Measurements from ENCODE around the gene SRF. TPM values are rescaled to one million over a fixed set of nuclear protein-coding genes. Genes with fewer than 3 reads are reported as not detected.

The SRF gene
- total and polyA plus RNA-seq, 2 donors (not counting 1 experiment from before 2014, with no cell fraction given) = 16.0 to 32.3 TPM

DNA sequence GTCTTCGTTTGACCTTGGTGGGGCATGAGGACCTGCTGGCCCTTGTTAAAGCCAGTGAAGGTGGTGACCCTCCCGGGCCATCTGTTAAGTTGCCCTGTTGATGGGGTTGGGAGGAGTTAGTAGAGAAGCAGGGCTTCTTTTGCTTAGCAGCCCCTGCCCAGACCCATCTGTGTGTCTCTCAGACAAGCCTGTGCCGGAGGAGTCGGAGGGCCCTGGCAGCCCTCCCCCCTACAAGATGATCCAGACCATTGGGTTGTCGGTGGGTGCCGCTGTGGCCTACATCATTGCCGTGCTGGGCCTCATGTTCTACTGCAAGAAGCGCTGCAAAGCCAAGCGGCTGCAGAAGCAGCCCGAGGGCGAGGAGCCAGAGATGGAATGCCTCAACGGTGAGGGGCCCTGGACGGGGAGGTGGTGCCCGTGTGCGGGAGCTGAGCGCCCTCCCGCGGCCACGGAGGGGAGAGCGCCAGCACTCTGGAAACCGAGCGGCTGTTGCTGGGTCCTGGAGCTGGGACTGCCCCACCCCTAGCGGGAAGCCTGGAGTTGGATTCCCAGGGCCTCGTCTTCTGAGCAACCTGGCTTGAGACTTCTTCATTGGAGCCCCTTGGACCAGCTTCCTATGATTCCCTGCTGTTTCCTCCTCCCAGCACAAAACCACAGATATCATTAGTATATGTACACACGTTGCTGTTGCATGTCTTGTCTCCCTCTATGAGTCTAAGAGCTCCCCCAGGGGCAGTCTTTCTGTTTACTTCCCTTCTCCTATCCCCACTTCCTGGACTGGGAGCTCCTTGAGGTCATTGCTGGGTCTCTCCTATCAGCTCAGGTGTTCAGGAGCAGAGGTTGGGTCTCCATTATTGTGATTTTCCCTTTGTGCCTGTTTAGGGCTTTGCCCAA lies 27.6 kb upstream of the SRF start:
- no peak for TF ChIP-seq EZH2 (IDR thresholded peaks at IDR 0.05; ENCODE audit: low read length, missing control alignments)
- TF ChIP-seq, protein P1, sequence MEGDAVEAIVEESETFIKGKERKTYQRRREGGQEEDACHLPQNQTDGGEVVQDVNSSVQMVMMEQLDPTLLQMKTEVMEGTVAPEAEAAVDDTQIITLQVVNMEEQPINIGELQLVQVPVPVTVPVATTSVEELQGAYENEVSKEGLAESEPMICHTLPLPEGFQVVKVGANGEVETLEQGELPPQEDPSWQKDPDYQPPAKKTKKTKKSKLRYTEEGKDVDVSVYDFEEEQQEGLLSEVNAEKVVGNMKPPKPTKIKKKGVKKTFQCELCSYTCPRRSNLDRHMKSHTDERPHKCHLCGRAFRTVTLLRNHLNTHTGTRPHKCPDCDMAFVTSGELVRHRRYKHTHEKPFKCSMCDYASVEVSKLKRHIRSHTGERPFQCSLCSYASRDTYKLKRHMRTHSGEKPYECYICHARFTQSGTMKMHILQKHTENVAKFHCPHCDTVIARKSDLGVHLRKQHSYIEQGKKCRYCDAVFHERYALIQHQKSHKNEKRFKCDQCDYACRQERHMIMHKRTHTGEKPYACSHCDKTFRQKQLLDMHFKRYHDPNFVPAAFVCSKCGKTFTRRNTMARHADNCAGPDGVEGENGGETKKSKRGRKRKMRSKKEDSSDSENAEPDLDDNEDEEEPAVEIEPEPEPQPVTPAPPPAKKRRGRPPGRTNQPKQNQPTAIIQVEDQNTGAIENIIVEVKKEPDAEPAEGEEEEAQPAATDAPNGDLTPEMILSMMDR (conservative IDR thresholded peaks at IDR 0.05 in 1 of 2, IDR thresholded peaks at IDR 0.05 in 1 of 2; ENCODE audit: low read depth in 1 of 2, low read length in 2 of 2) = peak; percentile 88 to 89
- H2AFZ ChIP-seq (ENCODE audit: low read length) = peak overlapping the region; percentile 36
- H3K27ac ChIP-seq (ENCODE audit: insufficient read depth, low read length) = no peak overlapping the region

DNA sequence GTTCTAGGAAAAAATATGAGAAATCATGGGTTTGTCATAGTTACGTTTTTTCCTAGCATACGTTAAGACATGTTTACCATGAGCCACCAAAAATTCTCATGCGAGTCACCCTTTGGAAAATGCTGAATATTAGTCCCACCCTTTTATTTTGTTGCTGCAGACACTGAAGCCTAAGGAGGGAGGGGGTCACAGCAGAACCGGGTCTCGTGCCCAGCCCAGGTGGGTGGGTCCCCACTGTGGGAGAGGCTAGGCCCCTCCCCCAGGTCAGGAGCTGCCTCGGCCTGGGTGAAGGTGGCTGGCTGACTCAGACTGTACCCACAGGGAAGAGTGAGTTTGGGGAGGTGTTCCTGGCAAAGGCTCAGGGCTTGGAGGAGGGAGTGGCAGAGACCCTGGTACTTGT lies 26.2 kb upstream of the SRF start:
- H3K9me3 ChIP-seq (ENCODE audit: control insufficient read depth, insufficient read depth, low read depth, low read length) = no peaks in the 10 kb centered on the region
- no peaks in the 10 kb centered on the region for H4K20me1 ChIP-seq (ENCODE audit: control insufficient read depth, extremely low read depth, insufficient read depth, low read length)
- no peak overlapping the region for H3K4me3 ChIP-seq (replicated peaks in 1 of 4; ENCODE audit: control extremely low read depth in 1 of 4, insufficient read depth in 1 of 4, low read depth in 3 of 4, low read length in 4 of 4)
- H3K36me3 ChIP-seq (ENCODE audit: control insufficient read depth, insufficient read depth, low read length) = peaks cover 5% of the 10 kb centered on the region
- H3K79me2 ChIP-seq (ENCODE audit: control insufficient read depth, insufficient read depth, low read length) = no peaks in the 10 kb centered on the region
- H3K4me1 ChIP-seq (ENCODE audit: control insufficient read depth, extremely low read depth, insufficient read depth, low read length) = peaks cover 2% of the 10 kb centered on the region
- H2AFZ ChIP-seq (ENCODE audit: low read length) = no peak overlapping the region
- H3K9ac ChIP-seq (ENCODE audit: insufficient read depth, low read length) = no peak overlapping the region
- no peaks in the 10 kb centered on the region for H3K27me3 ChIP-seq (ENCODE audit: control insufficient read depth, insufficient read depth, low read length)
- no peak overlapping the region for H3K4me2 ChIP-seq (ENCODE audit: extremely low read depth, insufficient read depth, low read length)
- no peak for TF ChIP-seq EZH2 (IDR thresholded peaks at IDR 0.05; ENCODE audit: low read length, missing control alignments)
- TF ChIP-seq, protein P1 (conservative IDR thresholded peaks at IDR 0.05 in 1 of 2, IDR thresholded peaks at IDR 0.05 in 1 of 2; ENCODE audit: low read depth in 1 of 2, low read length in 2 of 2) = no peak
- H3K27ac ChIP-seq (ENCODE audit: insufficient read depth, low read length) = no peak overlapping the region
- DNase-seq (ENCODE audit: low read depth in 2 of 2) = no peak

More for the DNA sequence above, 27.6 kb upstream of the SRF start:
- peaks cover 5% of the 10 kb centered on the region for H3K36me3 ChIP-seq (ENCODE audit: control insufficient read depth, insufficient read depth, low read length)
- H3K4me2 ChIP-seq (ENCODE audit: extremely low read depth, insufficient read depth, low read length) = no peak overlapping the region
- peaks cover 2% of the 10 kb centered on the region for H3K4me1 ChIP-seq (ENCODE audit: control insufficient read depth, extremely low read depth, insufficient read depth, low read length)
- no peaks in the 10 kb centered on the region for H3K27me3 ChIP-seq (ENCODE audit: control insufficient read depth, insufficient read depth, low read length)
- no peaks in the 10 kb centered on the region for H3K9me3 ChIP-seq (ENCODE audit: control insufficient read depth, insufficient read depth, low read depth, low read length)
- no peaks in the 10 kb centered on the region for H3K79me2 ChIP-seq (ENCODE audit: control insufficient read depth, insufficient read depth, low read length)
- H3K4me3 ChIP-seq (replicated peaks in 1 of 4; ENCODE audit: control extremely low read depth in 1 of 4, insufficient read depth in 1 of 4, low read depth in 3 of 4, low read length in 4 of 4) = no peak overlapping the region
- no peaks in the 10 kb centered on the region for H4K20me1 ChIP-seq (ENCODE audit: control insufficient read depth, extremely low read depth, insufficient read depth, low read length)
- DNase-seq (ENCODE audit: low read depth in 2 of 2) = peak; percentile 86 to 93
- H3K9ac ChIP-seq (ENCODE audit: insufficient read depth, low read length) = no peak overlapping the region

DNA sequence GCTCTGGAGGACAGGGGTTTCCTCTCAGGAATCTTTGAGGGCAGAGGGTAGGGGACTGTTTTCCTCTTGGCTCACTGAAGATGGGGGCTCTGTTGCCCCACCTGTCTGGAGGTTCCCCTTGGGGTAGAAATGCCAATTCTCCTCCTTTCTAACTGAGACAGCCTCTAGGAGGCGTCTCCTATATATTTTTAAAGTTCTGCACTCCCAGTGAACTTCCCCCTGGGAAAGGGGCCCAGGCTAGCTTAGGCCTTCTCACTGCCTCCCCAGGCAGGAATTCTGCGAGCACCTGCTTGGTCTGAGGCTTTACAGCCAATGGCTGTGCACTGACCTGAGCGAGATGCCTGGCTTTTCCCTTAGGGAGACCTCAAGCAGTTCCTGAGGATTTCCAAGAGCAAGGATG lies 24.8 kb upstream of the SRF start:
- H3K9me3 ChIP-seq (ENCODE audit: control insufficient read depth, insufficient read depth, low read depth, low read length) = no peaks in the 10 kb centered on the region
- no peaks in the 10 kb centered on the region for H4K20me1 ChIP-seq (ENCODE audit: control insufficient read depth, extremely low read depth, insufficient read depth, low read length)
- H3K79me2 ChIP-seq (ENCODE audit: control insufficient read depth, insufficient read depth, low read length) = no peaks in the 10 kb centered on the region
- H3K4me3 ChIP-seq (replicated peaks in 1 of 4; ENCODE audit: control extremely low read depth in 1 of 4, insufficient read depth in 1 of 4, low read depth in 3 of 4, low read length in 4 of 4) = no peak overlapping the region
- H3K4me2 ChIP-seq (ENCODE audit: extremely low read depth, insufficient read depth, low read length) = no peak overlapping the region
- no peak overlapping the region for H3K27ac ChIP-seq (ENCODE audit: insufficient read depth, low read length)
- peaks cover 5% of the 10 kb centered on the region for H3K36me3 ChIP-seq (ENCODE audit: control insufficient read depth, insufficient read depth, low read length)
- H3K9ac ChIP-seq (ENCODE audit: insufficient read depth, low read length) = no peak overlapping the region
- no peak for TF ChIP-seq EZH2 (IDR thresholded peaks at IDR 0.05; ENCODE audit: low read length, missing control alignments)
- TF ChIP-seq, protein P1 (conservative IDR thresholded peaks at IDR 0.05 in 1 of 2, IDR thresholded peaks at IDR 0.05 in 1 of 2; ENCODE audit: low read depth in 1 of 2, low read length in 2 of 2) = no peak
- H2AFZ ChIP-seq (ENCODE audit: low read length) = no peak overlapping the region
- no peaks in the 10 kb centered on the region for H3K27me3 ChIP-seq (ENCODE audit: control insufficient read depth, insufficient read depth, low read length)
- peaks cover 2% of the 10 kb centered on the region for H3K4me1 ChIP-seq (ENCODE audit: control insufficient read depth, extremely low read depth, insufficient read depth, low read length)
- DNase-seq (ENCODE audit: low read depth in 2 of 2) = no peak
